GM23338 (cell line): ENCODE data around the gene JCHAIN. TPM values are rescaled to one million over a fixed set of nuclear protein-coding genes. Genes with fewer than 3 reads are reported as not detected.

Source experiments
- ATAC-seq: fragments of 200-7000 bp; cut with Tn5 transposase; 3 replicates; pipeline ENCODE4 v1.9.1; 2020
- DNase-seq: peaks from one replicate; pipeline ENCODE4 v3.0.0-alpha.2; 2015; ENCODE audit warnings: low spot score
- H2AFZ ChIP-seq: fragments of 200-600 bp; sonication (generic); 2 replicates; pipeline ENCODE4 v1.8.0; 2016; ENCODE audit warnings: antibody characterized with exemption, mild to moderate bottlenecking, moderate library complexity
- H3F3A ChIP-seq: fragments of 200-600 bp; sonication (generic); replicated peaks from 2 replicates; pipeline ENCODE4 v1.8.0; 2017; ENCODE audit warnings: antibody characterized with exemption, mixed run types, low read depth
- H3K27ac ChIP-seq: fragments of 200-600 bp; sonication (generic); 2 replicates; pipeline ENCODE4 v1.6.1; 2016; ENCODE audit warnings: low read depth
- H3K27me3 ChIP-seq: fragments of 200-600 bp; sonication (generic); 2 replicates; pipeline ENCODE4 v1.8.0; 2016; ENCODE audit warnings: mild to moderate bottlenecking, mixed run types, moderate library complexity; ENCODE audit not compliant: insufficient read depth
- H3K36me3 ChIP-seq: fragments of 200-600 bp; sonication (generic); 2 replicates; pipeline ENCODE4 v1.8.0; 2016; ENCODE audit warnings: mild to moderate bottlenecking; ENCODE audit not compliant: insufficient read depth
- H3K4me1 ChIP-seq: fragments of 200-600 bp; sonication (generic); 2 replicates; pipeline ENCODE4 v1.8.0; 2016; ENCODE audit warnings: mild to moderate bottlenecking, moderate library complexity; ENCODE audit not compliant: insufficient read depth
- H3K4me2 ChIP-seq: fragments of 200-600 bp; sonication (generic); 2 replicates; pipeline ENCODE4 v1.7.1; 2017; ENCODE audit warnings: mixed run types
- H3K4me3 ChIP-seq: fragments of 200-600 bp; sonication (generic); 2 replicates; pipeline ENCODE4 v1.6.1; 2016; ENCODE audit warnings: mixed run types
- H3K79me2 ChIP-seq: fragments of 200-600 bp; sonication (generic); replicated peaks from 2 replicates; pipeline ENCODE4 v1.8.0; 2017; ENCODE audit warnings: mild to moderate bottlenecking; ENCODE audit not compliant: insufficient read depth
- H3K9me2 ChIP-seq: fragments of 200-600 bp; sonication (generic); 2 replicates; pipeline ENCODE4 v1.8.0; 2017; ENCODE audit not compliant: insufficient read depth
- H4K20me1 ChIP-seq: fragments of 200-600 bp; sonication (generic); replicated peaks from 2 replicates; pipeline ENCODE4 v1.8.0; 2017; ENCODE audit warnings: mild to moderate bottlenecking; ENCODE audit not compliant: insufficient read depth
- H3K27ac Mint-ChIP-seq: 2 replicates; pipeline ENCODE4 v1.8.0; 2020; ENCODE audit warnings: inconsistent platforms, mild to moderate bottlenecking, moderate library complexity, mixed read lengths
- H3K27me3 Mint-ChIP-seq: 3 replicates; pipeline ENCODE4 v1.8.0; 2022; ENCODE audit warnings: low read depth, mild to moderate bottlenecking, moderate library complexity, mixed read lengths, inconsistent platforms; ENCODE audit not compliant: insufficient read depth, poor library complexity
- H3K36me3 Mint-ChIP-seq: 3 replicates; pipeline ENCODE4 v1.8.0; 2021; ENCODE audit warnings: low read depth, mild to moderate bottlenecking, inconsistent platforms, moderate library complexity, mixed read lengths
- H3K4me1 Mint-ChIP-seq: 3 replicates; pipeline ENCODE4 v1.8.0; 2020; ENCODE audit warnings: mild to moderate bottlenecking, inconsistent platforms, mixed read lengths
- H3K4me3 Mint-ChIP-seq: 3 replicates; pipeline ENCODE4 v1.8.0; 2021; ENCODE audit warnings: moderate library complexity, mild to moderate bottlenecking, inconsistent platforms, mixed read lengths
- H3K9me3 Mint-ChIP-seq: 3 replicates; pipeline ENCODE4 v1.8.0; 2020; ENCODE audit warnings: moderate library complexity, mild to moderate bottlenecking, inconsistent platforms, mixed read lengths
- CREB1 ChIP-seq: fragments of 250-450 bp; sonication (Bioruptor Pico); IDR thresholded peaks from 2 replicates; pipeline ENCODE4 v1.5.0; 2020; ENCODE audit warnings: low read depth, mild to moderate bottlenecking, moderate library complexity
- CTCF ChIP-seq, 2 experiments: fragments of 200-600 bp in 1 of 2; sonication (generic) in 1 of 2; conservative IDR thresholded peaks; 2 replicates each; pipeline versions ENCODE4 v1.5.1 to v1.6.1; 2016 to 2017; ENCODE audit warnings: antibody characterized with exemption in 2 of 2, low read depth in 2 of 2, mild to moderate bottlenecking in 2 of 2, moderate library complexity in 1 of 2
- EZH2phosphoT487 ChIP-seq: fragments of 200-600 bp; sonication (generic); IDR thresholded peaks from one replicate; pipeline ENCODE4 v1.8.1; 2018; ENCODE audit warnings: antibody characterized with exemption; ENCODE audit not compliant: unreplicated experiment
- JUNB ChIP-seq: IDR thresholded peaks from one replicate; pipeline ENCODE4 v1.6.1; 2016; ENCODE audit warnings: antibody characterized with exemption; ENCODE audit not compliant: unreplicated experiment
- NANOG ChIP-seq: IDR thresholded peaks from 2 replicates; pipeline ENCODE4 v1.6.1; 2016; ENCODE audit warnings: antibody characterized with exemption, borderline replicate concordance
- POLR2AphosphoS5 ChIP-seq: IDR thresholded peaks from 2 replicates; pipeline ENCODE4 v1.6.1; 2016; ENCODE audit warnings: antibody characterized with exemption, low read depth
- REST ChIP-seq: IDR thresholded peaks from one replicate; pipeline ENCODE4 v1.6.1; 2018; ENCODE audit warnings: antibody characterized with exemption; ENCODE audit not compliant: unreplicated experiment
- STAT1 ChIP-seq: IDR thresholded peaks from one replicate; pipeline ENCODE4 v1.6.1; 2016; ENCODE audit warnings: antibody characterized with exemption; ENCODE audit not compliant: unreplicated experiment
- ZNF114 ChIP-seq: fragments of 250-450 bp; sonication (Bioruptor Pico); IDR thresholded peaks from 2 replicates; pipeline ENCODE4 v1.5.0; 2020; ENCODE audit warnings: mild to moderate bottlenecking, moderate library complexity
- ZNF331 ChIP-seq: fragments of 250-450 bp; sonication (Bioruptor Pico); IDR thresholded peaks from 2 replicates; pipeline ENCODE4 v1.5.0; 2020; ENCODE audit warnings: low read depth, mild to moderate bottlenecking, moderate library complexity
- ZNF462 ChIP-seq: fragments of 250-450 bp; sonication (Bioruptor Pico); IDR thresholded peaks from 2 replicates; pipeline ENCODE4 v1.5.0; 2020; ENCODE audit warnings: mild to moderate bottlenecking, moderate library complexity
- polyA plus RNA-seq: library from polyadenylated mRNA; unstranded; fragments of >200 nt; fragmentation: Nextera tagmentation; extraction: Ambion mirVana; gene quantifications from 2 replicates; pipeline ENCODE4 v1.2.1, GENCODE V29; 2016
- total RNA-seq: library from RNA; depleted of rRNA; stranded (reverse); fragments of >200 nt; shearing (Covaris generic); gene quantifications from 2 replicates; pipeline ENCODE4 v1.2.3, GENCODE V29; 2014

Gene JCHAIN
- total and polyA plus RNA-seq, 2 experiments from 2014 or later: 0.23 TPM; not detected in 1

GRCh38 chr4:70637239-70637913, 28.9 kb downstream of the JCHAIN start (continued):
- TF ChIP-seq CTCF (conservative IDR thresholded peaks at IDR 0.05; ENCODE audit: low read depth in 2 of 2) (no peak), NANOG (no peak), ZNF114 (CRISPR knock-in tag) (no peak), REST (no peak), EZH2phosphoT487 (no peak)

GRCh38 chr4:70634482-70634881, 31.8 kb downstream of the JCHAIN start:
- DNase-seq (no peak), ATAC-seq (no peak)
- H3K36me3 ChIP-seq: no peaks in the 10 kb centered on the region
- no peak overlapping the region for H3K4me3 ChIP-seq
- no peaks in the 10 kb centered on the region for H3K9me2 ChIP-seq
- H3K27me3 ChIP-seq: no peaks in the 10 kb centered on the region
- H3K27ac Mint-ChIP-seq: no peak overlapping the region
- H3K9me3 Mint-ChIP-seq: no peaks in the 10 kb centered on the region
- no peaks in the 10 kb centered on the region for H3F3A ChIP-seq
- H3K36me3 Mint-ChIP-seq: no peaks in the 10 kb centered on the region
- H3K79me2 ChIP-seq: no peaks in the 10 kb centered on the region
- H3K27me3 Mint-ChIP-seq: peaks cover 3% of the 10 kb centered on the region
- H3K4me3 Mint-ChIP-seq: no peak overlapping the region
- H4K20me1 ChIP-seq: no peaks in the 10 kb centered on the region
- no peaks in the 10 kb centered on the region for H3K4me1 Mint-ChIP-seq
- no peak overlapping the region for H3K4me2 ChIP-seq
- no peak overlapping the region for H3K27ac ChIP-seq
- no peaks in the 10 kb centered on the region for H3K4me1 ChIP-seq
- H2AFZ ChIP-seq: no peak overlapping the region
- no peak for TF ChIP-seq CTCF (conservative IDR thresholded peaks at IDR 0.05; ENCODE audit: low read depth in 2 of 2)
- TF ChIP-seq NANOG: no peak
- TF ChIP-seq ZNF114 (CRISPR knock-in tag): no peak
- no peak for TF ChIP-seq STAT1
- no peak for TF ChIP-seq POLR2AphosphoS5
- TF ChIP-seq ZNF331 (CRISPR knock-in tag): no peak
- no peak for TF ChIP-seq JUNB
- no peak for TF ChIP-seq CREB1 (CRISPR knock-in tag)
- no peak for TF ChIP-seq ZNF462 (CRISPR knock-in tag)
